LNCAP (cell line): ENCODE data around the gene CASP3.

ENCODE experiments used
- TF ChIP-seq, protein P1 (sequence below): fragments of 450-650 bp; IDR thresholded peaks from 2 replicates; pipeline ENCODE4 v1.5.1; 2017; ENCODE audit warnings: mild to moderate bottlenecking

Gene CASP3

DNA sequence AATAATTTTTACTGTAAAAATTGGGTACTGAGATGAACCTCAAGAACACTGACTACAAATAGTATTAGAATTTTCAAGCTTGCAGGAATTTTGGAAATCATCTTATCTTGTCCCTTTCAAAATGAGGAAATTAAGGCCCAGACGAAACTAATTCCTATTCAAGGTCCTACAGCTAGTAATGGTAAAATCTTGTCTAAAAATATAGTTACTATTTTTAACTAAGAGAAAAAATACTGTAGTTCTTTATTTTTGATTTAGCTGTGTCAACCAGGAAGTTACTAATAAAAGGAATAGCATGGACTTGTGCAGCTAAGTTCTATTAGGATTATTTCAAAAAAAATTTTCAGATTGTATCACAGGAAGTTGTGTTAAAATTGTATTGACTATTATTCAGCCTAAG, 13.0 kb upstream of the CASP3 start:
- TF ChIP-seq, protein P1, sequence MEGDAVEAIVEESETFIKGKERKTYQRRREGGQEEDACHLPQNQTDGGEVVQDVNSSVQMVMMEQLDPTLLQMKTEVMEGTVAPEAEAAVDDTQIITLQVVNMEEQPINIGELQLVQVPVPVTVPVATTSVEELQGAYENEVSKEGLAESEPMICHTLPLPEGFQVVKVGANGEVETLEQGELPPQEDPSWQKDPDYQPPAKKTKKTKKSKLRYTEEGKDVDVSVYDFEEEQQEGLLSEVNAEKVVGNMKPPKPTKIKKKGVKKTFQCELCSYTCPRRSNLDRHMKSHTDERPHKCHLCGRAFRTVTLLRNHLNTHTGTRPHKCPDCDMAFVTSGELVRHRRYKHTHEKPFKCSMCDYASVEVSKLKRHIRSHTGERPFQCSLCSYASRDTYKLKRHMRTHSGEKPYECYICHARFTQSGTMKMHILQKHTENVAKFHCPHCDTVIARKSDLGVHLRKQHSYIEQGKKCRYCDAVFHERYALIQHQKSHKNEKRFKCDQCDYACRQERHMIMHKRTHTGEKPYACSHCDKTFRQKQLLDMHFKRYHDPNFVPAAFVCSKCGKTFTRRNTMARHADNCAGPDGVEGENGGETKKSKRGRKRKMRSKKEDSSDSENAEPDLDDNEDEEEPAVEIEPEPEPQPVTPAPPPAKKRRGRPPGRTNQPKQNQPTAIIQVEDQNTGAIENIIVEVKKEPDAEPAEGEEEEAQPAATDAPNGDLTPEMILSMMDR: no peak

DNA sequence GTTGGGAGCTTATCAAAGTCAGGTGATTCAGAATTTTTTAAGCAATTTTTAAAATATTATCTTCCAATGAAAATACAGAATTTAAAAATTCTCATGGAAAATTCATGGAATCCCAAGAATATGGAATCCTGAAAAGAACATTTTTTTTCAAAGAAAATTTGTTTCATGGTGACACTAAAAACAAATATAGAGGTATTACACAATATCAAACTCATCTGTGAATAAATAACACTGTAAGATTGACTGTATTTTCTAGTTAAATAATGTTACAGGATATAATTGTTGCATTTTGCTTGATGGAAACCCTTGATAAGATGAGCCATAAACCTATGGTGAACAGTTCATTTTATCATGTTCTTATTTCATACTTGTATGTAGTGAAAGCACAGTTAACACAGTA, 11.7 kb upstream of the CASP3 start:
- TF ChIP-seq, protein P1: no peak

DNA sequence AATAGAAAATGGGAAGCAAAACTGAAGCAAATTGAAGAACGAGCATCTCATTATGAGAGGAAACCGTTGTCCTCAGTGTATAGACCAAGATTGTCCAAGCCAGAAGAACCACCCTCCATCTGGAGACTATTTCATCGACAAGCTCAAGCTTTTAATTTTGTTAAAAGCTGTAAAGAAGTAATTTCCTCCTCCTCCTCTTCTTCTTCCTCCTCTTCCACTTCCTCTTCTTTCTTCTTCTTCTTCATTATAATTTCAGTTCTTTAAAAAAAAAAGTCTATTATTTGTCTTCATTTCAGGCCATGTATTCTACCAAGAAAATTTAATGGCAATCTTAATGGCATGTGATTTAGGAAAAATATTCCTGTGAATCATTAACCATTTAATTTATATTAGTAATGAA, 7.9 kb upstream of the CASP3 start:
- TF ChIP-seq, protein P1: no peak

DNA sequence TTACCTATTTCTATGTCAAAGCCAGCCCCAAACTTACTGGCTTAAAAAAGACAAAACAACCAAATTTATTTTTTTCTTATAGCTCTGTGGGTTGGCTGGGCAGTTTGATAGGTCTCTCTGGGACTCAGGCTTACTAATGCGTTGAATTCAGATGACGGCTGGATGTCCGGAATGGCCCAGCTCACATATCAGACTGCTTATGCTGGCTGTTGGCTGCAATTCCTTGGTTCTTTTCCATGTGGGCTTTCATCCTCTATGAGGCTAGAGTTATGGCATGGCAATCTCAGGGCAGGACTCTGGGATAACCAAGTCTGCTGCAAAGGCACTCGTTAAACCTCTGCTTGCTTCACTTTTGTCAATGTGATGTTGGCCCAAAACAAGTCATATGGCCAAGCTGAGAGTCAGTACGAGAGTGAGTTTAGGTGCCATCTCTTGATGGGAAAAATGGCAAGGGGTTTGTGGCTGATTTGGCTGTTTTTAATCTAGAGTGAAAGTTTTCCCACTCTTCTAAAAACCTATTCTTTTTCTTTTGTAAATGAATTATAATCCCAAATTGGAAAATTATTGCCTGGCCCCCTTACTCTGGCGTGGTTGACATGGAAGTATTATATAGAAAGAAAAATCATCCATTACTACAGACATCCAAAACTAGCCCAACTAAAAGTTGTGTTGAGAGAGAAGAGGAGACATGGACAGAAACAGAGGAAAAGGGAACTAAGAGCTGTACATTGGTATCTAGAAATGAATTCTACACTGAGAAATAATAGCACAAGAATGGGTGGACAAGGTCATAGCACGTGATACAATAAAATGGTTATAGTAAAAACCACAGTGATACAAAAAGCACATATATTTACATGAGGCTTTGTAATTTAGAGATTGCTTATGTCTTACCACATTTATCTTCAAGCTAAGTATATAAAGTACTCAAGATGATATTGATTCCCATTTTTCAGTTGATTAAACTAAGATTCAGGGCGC, 6.9 kb upstream of the CASP3 start:
- TF ChIP-seq, protein P1: no peak

DNA sequence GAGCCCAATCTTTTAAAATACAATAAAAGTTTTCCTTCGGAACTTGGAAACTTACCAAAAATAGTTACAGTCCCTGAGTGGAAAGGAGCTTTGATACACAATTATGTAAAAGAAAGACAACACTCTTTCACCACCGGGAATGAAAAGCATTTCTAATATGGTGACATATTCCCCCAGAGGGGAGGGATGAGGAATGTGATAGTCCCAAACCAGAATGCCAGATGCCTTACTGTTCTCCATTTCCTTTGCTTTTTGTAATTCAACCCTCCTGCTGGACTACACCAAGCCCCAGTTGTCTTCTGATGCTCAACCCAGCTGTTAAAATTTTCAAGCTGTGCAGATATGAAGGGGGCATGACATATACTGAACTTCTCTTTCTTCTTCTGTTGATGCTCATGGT, 4.4 kb upstream of the CASP3 start:
- TF ChIP-seq, protein P1: no peak

DNA sequence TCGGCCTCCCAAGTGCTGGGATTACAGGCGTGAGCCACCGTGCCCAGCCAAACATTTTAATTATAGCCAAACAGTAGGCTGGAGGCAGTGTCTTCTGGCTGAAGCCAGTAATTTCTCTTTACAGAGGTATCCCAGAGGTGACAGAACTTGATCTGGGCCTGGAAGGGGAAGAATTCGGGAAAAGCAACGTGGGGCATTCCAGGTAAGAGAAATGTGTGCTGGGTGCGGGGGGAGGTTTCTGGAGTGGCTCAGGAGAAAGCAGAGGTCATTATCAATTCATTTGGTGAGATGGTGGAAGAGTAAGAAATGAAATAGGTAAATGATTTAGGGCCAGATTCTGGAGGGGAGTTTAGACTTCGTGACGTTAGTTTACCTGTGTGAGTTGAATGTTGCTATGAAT, 2.7 kb upstream of the CASP3 start:
- TF ChIP-seq, protein P1: no peak

DNA sequence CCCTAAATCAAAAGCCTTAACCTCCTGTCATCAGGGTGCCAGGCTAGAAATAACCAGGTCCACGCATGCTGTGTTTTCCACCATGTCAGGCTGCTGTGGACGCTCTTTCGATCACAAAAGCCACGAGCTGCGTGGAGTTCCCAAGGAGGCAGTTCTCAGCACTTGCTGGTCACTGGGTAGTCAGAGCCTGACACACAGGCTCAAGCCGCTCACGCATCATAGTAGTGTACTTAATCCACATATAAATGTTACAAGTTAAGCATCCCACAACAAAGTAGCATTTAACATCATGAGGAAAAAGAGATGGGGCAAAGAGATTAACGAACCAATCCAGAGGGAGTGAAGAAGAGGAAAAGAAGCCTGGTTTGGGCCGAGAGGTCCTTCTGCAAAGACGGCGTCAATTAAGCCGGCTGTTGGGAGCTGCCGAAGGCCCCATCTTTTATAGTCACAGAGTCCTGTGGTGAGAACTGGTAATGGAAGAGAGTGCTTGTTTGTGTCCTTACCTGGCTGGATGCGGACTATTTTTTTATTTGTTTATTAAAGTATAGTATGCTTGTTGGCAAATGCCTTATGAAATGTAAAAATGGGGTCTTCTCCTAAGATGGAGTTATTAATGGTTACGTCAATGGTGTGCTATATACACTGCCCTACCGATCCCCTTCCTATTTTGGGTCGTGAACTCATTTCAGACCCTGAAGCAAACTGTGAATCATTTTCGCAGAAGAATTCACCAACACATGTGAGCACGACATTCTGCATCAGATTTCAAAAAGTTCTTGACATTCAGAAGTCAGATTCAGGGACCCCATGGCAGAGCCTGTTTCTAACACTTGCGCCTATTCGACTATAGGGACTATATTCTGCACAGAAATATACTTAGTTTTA, 966 bp upstream of the CASP3 start:
- TF ChIP-seq, protein P1: no peak
